Liver (tissue), 9 donors: ENCODE data around the gene ABCA4. TPM values are rescaled to one million over a fixed set of nuclear protein-coding genes. Genes with fewer than 3 reads are reported as not detected.
A peak's percentile ranks its signal among the peaks of the same experiment; 100 is the strongest.

Experiments
- DNase-seq: peaks from one replicate; pipeline ENCODE4 v3.0.0-alpha.2; 2017; ENCODE audit warnings: low spot score
- H3K27ac ChIP-seq, 2 donors: one replicate each; pipeline ENCODE4 v1.7.0; 2013; ENCODE audit warnings: inconsistent platforms in 2 of 2, low read length in 2 of 2, control low read depth in 1 of 2, low read depth in 1 of 2, mild to moderate bottlenecking in 1 of 2
- H3K27me3 ChIP-seq, 4 donors: one replicate each; pipeline versions ENCODE4 v1.6.1 to v1.7.0; 2013; ENCODE audit warnings: low read length in 3 of 4, inconsistent platforms in 1 of 4, mild to moderate bottlenecking in 1 of 4, moderate library complexity in 1 of 4; ENCODE audit not compliant: control insufficient read depth in 4 of 4, insufficient read depth in 4 of 4
- H3K36me3 ChIP-seq, 4 donors: one replicate each; pipeline versions ENCODE4 v1.6.1 to v1.7.0; 2013; ENCODE audit warnings: low read length in 3 of 4, mild to moderate bottlenecking in 3 of 4, low read depth in 1 of 4, moderate library complexity in 1 of 4; ENCODE audit not compliant: control insufficient read depth in 4 of 4, insufficient read depth in 3 of 4
- H3K4me1 ChIP-seq, 4 donors: one replicate each; pipeline versions ENCODE4 v1.6.1 to v1.7.0; 2013; ENCODE audit warnings: low read length in 3 of 4, mild to moderate bottlenecking in 3 of 4, moderate library complexity in 1 of 4; ENCODE audit not compliant: control insufficient read depth in 4 of 4, insufficient read depth in 4 of 4
- H3K4me3 ChIP-seq, 3 donors: one replicate each; pipeline versions ENCODE4 v1.6.1 to v1.7.0; 2013; ENCODE audit warnings: low read length in 3 of 3, control low read depth in 1 of 3, low read depth in 1 of 3, mild to moderate bottlenecking in 1 of 3
- H3K9ac ChIP-seq, 2 donors: one replicate each; pipeline ENCODE4 v1.7.0; 2013; ENCODE audit warnings: low read length in 2 of 2, mild to moderate bottlenecking in 2 of 2, moderate library complexity in 2 of 2, control low read depth in 1 of 2, low read depth in 1 of 2
- H3K9me3 ChIP-seq, 4 donors: one replicate each; pipeline versions ENCODE4 v1.6.1 to v1.7.0; 2013; ENCODE audit warnings: low read length in 3 of 4; ENCODE audit not compliant: control insufficient read depth in 4 of 4
- ATF3 ChIP-seq: IDR thresholded peaks from 2 replicates; pipeline ENCODE4 v1.6.1; 2016; ENCODE audit warnings: antibody characterized with exemption
- CTCF ChIP-seq: fragments of 150-350 bp; IDR thresholded peaks from 2 replicates; pipeline ENCODE4 v1.5.1; 2017; ENCODE audit warnings: improper control_type of control experiment, low read depth, low read length; ENCODE audit not compliant: missing input control
- EGR1 ChIP-seq, 2 donors: IDR thresholded peaks; 2 replicates each; pipeline ENCODE4 v1.6.1; 2016 to 2018; ENCODE audit warnings: antibody characterized with exemption in 2 of 2, low read depth in 2 of 2
- FOXA1 ChIP-seq: IDR thresholded peaks from 2 replicates; pipeline ENCODE4 v1.6.1; 2016; ENCODE audit warnings: antibody characterized with exemption
- FOXA2 ChIP-seq: IDR thresholded peaks from 2 replicates; pipeline ENCODE4 v1.6.1; 2016; ENCODE audit warnings: antibody characterized with exemption
- GABPA ChIP-seq, 2 donors: IDR thresholded peaks in 1 of 2; conservative IDR thresholded peaks in 1 of 2; 2 replicates each; pipeline ENCODE4 v1.6.1; 2016; ENCODE audit warnings: antibody characterized with exemption in 2 of 2, mild to moderate bottlenecking in 1 of 2, moderate library complexity in 1 of 2
- HNF4A ChIP-seq, 2 donors: conservative IDR thresholded peaks; 2 replicates each; pipeline ENCODE4 v1.6.1; 2016; ENCODE audit warnings: antibody characterized with exemption in 2 of 2, mild to moderate bottlenecking in 2 of 2
- HNF4G ChIP-seq: IDR thresholded peaks from 2 replicates; pipeline ENCODE4 v1.6.1; 2016; ENCODE audit warnings: antibody characterized with exemption
- JUND ChIP-seq, 2 donors: IDR thresholded peaks; 2 replicates each; pipeline ENCODE4 v1.6.1; 2016; ENCODE audit warnings: antibody characterized with exemption in 2 of 2
- MAX ChIP-seq: IDR thresholded peaks from 2 replicates; pipeline ENCODE4 v1.6.1; 2016; ENCODE audit warnings: antibody characterized with exemption
- NR2F2 ChIP-seq: IDR thresholded peaks from 2 replicates; pipeline ENCODE4 v1.6.1; 2016; ENCODE audit warnings: antibody characterized with exemption
- RAD21 ChIP-seq, 2 donors: IDR thresholded peaks; 2 replicates each; pipeline ENCODE4 v1.6.1; 2016; ENCODE audit warnings: antibody characterized with exemption in 2 of 2, mild to moderate bottlenecking in 2 of 2
- RXRA ChIP-seq, 2 donors: IDR thresholded peaks; 2 replicates each; pipeline ENCODE4 v1.6.1; 2017 to 2018; ENCODE audit warnings: antibody characterized with exemption in 2 of 2, mild to moderate bottlenecking in 1 of 2
- SP1 ChIP-seq: IDR thresholded peaks from 2 replicates; pipeline ENCODE4 v1.6.1; 2018; ENCODE audit warnings: antibody characterized with exemption, mild to moderate bottlenecking
- TAF1 ChIP-seq: conservative IDR thresholded peaks from 2 replicates; pipeline ENCODE4 v1.6.1; 2016; ENCODE audit warnings: antibody characterized with exemption, mild to moderate bottlenecking
- YY1 ChIP-seq: IDR thresholded peaks from 2 replicates; pipeline ENCODE4 v1.6.1; 2016; ENCODE audit warnings: antibody characterized with exemption, mild to moderate bottlenecking
- ZBTB33 ChIP-seq: IDR thresholded peaks from 2 replicates; pipeline ENCODE4 v1.6.1; 2016; ENCODE audit warnings: antibody characterized with exemption
- WGBS: extraction: QIAGEN DNeasy Blood & Tissue Kit; methylation state at CpG from one replicate; pipeline ENCODE4 v1.1.7; 2013; 5-methylcytosine and 5-hydroxymethylcytosine counted together
- polyA plus RNA-seq, 2 donors: library from polyadenylated mRNA; stranded (reverse) in 1 of 2; unstranded in 1 of 2; fragments of 200-250 nt in 1 of 2; fragments of >200 nt in 1 of 2; fragmentation: Nextera tagmentation in 1 of 2; extraction: Ambion mirVana in 1 of 2; gene quantifications; one replicate each; pipeline versions ENCODE4 v1.2.1 to v1.2.3, GENCODE V29; 2013 to 2015
- total RNA-seq, 2 donors: library from RNA; depleted of rRNA; stranded (reverse); fragments of >200 nt; gene quantifications; one replicate each; pipeline ENCODE4 v1.2.3, GENCODE V29; 2014
- TF ChIP-seq, protein P1 (sequence below): IDR thresholded peaks from 2 replicates; pipeline ENCODE4 v1.6.1; 2016; ENCODE audit warnings: antibody characterized with exemption, mild to moderate bottlenecking
- donor health status: healthy.
- donor health status: healthy.
- donor health status: healthy.
- donor health status: healthy.
- donor health status: healthy.

Gene ABCA4
- total and polyA plus RNA-seq, 4 donors: 0.19 to 1.5 (median 0.38) TPM

GRCh38 chr1:94093996-94094395 lies 27.0 kb downstream of the ABCA4 start:
- H3K9me3 ChIP-seq: no peaks in the 10 kb centered on the region
- peak overlapping the region; percentile 66 to 80 for H3K27ac ChIP-seq
- TF ChIP-seq FOXA1: no peak
- no peak for TF ChIP-seq ZBTB33
- no peak for TF ChIP-seq JUND (IDR thresholded peaks at IDR 0.05)
- TF ChIP-seq RXRA (IDR thresholded peaks at IDR 0.05): no peak
- TF ChIP-seq GABPA (IDR thresholded peaks at IDR 0.05 in 1 of 2, conservative IDR thresholded peaks at IDR 0.05 in 1 of 2): no peak
- no peak for TF ChIP-seq CTCF
- no peaks in the 10 kb centered on the region for H3K4me1 ChIP-seq
- H3K36me3 ChIP-seq: no peaks in the 10 kb centered on the region
- no peak overlapping the region for H3K9ac ChIP-seq
- no peaks in the 10 kb centered on the region for H3K27me3 ChIP-seq
- H3K4me3 ChIP-seq: no peak overlapping the region
- 68% methylated on average over 6 of the region's 6 CpGs for WGBS
- DNase-seq: no peak

DNA sequence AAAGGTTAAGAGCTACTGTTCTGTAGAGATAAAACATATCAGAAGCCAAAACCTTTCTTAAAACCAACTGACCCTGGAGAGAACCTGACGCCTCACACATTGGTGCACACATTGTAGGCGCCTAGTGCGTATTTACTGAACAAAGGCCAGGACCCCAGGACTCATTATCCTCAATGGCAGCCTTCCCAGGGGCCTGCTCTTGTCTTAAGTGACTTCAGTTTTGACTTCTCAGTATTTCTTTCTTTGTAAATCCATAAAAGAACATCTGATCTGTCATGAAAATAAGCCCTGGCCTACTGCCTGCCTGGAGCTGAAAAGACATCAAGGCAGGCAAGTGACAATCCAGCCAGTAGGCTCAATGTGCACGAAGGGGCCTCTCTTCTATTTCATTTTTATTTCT lies 27.6 kb downstream of the ABCA4 start:
- TF ChIP-seq ATF3 (no peak), GABPA (IDR thresholded peaks at IDR 0.05 in 1 of 2, conservative IDR thresholded peaks at IDR 0.05 in 1 of 2) (no peak), SP1 (no peak), FOXA2 (no peak), RAD21 (IDR thresholded peaks at IDR 0.05) (no peak), MAX (no peak), NR2F2 (no peak), HNF4G (no peak), TAF1 (no peak), ZBTB33 (no peak), EGR1 (IDR thresholded peaks at IDR 0.05; ENCODE audit: low read depth in 2 of 2) (no peak), FOXA1 (no peak), HNF4A (conservative IDR thresholded peaks at IDR 0.05) (no peak), RXRA (IDR thresholded peaks at IDR 0.05) (no peak), YY1 (no peak), CTCF (no peak), JUND (IDR thresholded peaks at IDR 0.05) (no peak)
- TF ChIP-seq, protein P1, sequence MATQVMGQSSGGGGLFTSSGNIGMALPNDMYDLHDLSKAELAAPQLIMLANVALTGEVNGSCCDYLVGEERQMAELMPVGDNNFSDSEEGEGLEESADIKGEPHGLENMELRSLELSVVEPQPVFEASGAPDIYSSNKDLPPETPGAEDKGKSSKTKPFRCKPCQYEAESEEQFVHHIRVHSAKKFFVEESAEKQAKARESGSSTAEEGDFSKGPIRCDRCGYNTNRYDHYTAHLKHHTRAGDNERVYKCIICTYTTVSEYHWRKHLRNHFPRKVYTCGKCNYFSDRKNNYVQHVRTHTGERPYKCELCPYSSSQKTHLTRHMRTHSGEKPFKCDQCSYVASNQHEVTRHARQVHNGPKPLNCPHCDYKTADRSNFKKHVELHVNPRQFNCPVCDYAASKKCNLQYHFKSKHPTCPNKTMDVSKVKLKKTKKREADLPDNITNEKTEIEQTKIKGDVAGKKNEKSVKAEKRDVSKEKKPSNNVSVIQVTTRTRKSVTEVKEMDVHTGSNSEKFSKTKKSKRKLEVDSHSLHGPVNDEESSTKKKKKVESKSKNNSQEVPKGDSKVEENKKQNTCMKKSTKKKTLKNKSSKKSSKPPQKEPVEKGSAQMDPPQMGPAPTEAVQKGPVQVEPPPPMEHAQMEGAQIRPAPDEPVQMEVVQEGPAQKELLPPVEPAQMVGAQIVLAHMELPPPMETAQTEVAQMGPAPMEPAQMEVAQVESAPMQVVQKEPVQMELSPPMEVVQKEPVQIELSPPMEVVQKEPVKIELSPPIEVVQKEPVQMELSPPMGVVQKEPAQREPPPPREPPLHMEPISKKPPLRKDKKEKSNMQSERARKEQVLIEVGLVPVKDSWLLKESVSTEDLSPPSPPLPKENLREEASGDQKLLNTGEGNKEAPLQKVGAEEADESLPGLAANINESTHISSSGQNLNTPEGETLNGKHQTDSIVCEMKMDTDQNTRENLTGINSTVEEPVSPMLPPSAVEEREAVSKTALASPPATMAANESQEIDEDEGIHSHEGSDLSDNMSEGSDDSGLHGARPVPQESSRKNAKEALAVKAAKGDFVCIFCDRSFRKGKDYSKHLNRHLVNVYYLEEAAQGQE: no peak
- Histone ChIP-seq H3K36me3 (no peaks in the 10 kb centered on the region), H3K9me3 (no peaks in the 10 kb centered on the region), H3K27ac (peak overlapping the region; percentile 66 to 80), H3K27me3 (no peaks in the 10 kb centered on the region), H3K4me1 (no peaks in the 10 kb centered on the region), H3K4me3 (no peak overlapping the region), H3K9ac (no peak overlapping the region)
- no peak for DNase-seq
- 89% methylated on average over 4 of the region's 4 CpGs for WGBS
